Hepatocyte (in vitro differentiated cells): ENCODE measurements around the gene SIMC1. TPM values are rescaled to one million over a fixed set of nuclear protein-coding genes. Genes with fewer than 3 reads are reported as not detected.

Experiments used
- DNase-seq: peaks from one replicate; pipeline ENCODE4 v3.0.0-alpha.2; 2016; ENCODE audit warnings: low spot score
- H2AFZ ChIP-seq: fragments of 200-600 bp; sonication (generic); 2 replicates; pipeline ENCODE4 v1.6.0; 2016; ENCODE audit warnings: antibody characterized with exemption, mild to moderate bottlenecking
- H3K27ac ChIP-seq: fragments of 200-600 bp; sonication (generic); 2 replicates; pipeline ENCODE4 v1.5.1; 2016; ENCODE audit warnings: mild to moderate bottlenecking
- H3K27me3 ChIP-seq: fragments of 200-600 bp; sonication (generic); 2 replicates; pipeline ENCODE4 v1.6.1; 2016
- H3K36me3 ChIP-seq: fragments of 200-600 bp; sonication (generic); replicated peaks from 2 replicates; pipeline ENCODE4 v1.5.1; 2016; ENCODE audit warnings: low read depth; ENCODE audit not compliant: insufficient read depth
- H3K4me1 ChIP-seq: fragments of 200-600 bp; sonication (generic); 2 replicates; pipeline ENCODE4 v1.5.1; 2016; ENCODE audit warnings: mild to moderate bottlenecking, moderate library complexity; ENCODE audit not compliant: insufficient read depth
- H3K4me2 ChIP-seq: fragments of 200-600 bp; sonication (generic); 2 replicates; pipeline ENCODE4 v1.6.0; 2016
- H3K4me3 ChIP-seq: fragments of 200-600 bp; sonication (generic); 2 replicates; pipeline ENCODE4 v1.5.1; 2016; ENCODE audit warnings: mild to moderate bottlenecking
- H3K79me2 ChIP-seq: fragments of 200-600 bp; sonication (generic); 2 replicates; pipeline ENCODE4 v1.6.0; 2017; ENCODE audit warnings: mild to moderate bottlenecking
- H3K9me2 ChIP-seq: fragments of 200-600 bp; sonication (generic); replicated peaks from 2 replicates; pipeline ENCODE4 v1.6.0; 2017; ENCODE audit warnings: mild to moderate bottlenecking; ENCODE audit not compliant: insufficient read depth
- H3K9me3 ChIP-seq: fragments of 200-600 bp; sonication (generic); 2 replicates; pipeline ENCODE4 v1.5.1; 2016; ENCODE audit warnings: low read depth, mild to moderate bottlenecking
- H4K20me1 ChIP-seq: fragments of 200-600 bp; sonication (generic); 2 replicates; pipeline ENCODE4 v1.6.0; 2016; ENCODE audit warnings: mild to moderate bottlenecking; ENCODE audit not compliant: insufficient read depth, poor library complexity, severe bottlenecking
- CTCF ChIP-seq: fragments of 200-600 bp; sonication (generic); IDR thresholded peaks from 2 replicates; pipeline ENCODE4 v1.5.1; 2016; ENCODE audit warnings: antibody characterized with exemption, mild to moderate bottlenecking; ENCODE audit not compliant: poor library complexity
- EZH2 ChIP-seq: fragments of 200-600 bp; sonication (generic); IDR thresholded peaks from 2 replicates; pipeline ENCODE4 v1.6.1; 2016; ENCODE audit warnings: antibody characterized with exemption, mild to moderate bottlenecking, borderline replicate concordance
- EZH2phosphoT487 ChIP-seq: fragments of 200-600 bp; sonication (generic); IDR thresholded peaks from one replicate; pipeline ENCODE4 v1.6.1; 2018; ENCODE audit warnings: antibody characterized with exemption, mild to moderate bottlenecking, low read depth, moderate library complexity; ENCODE audit not compliant: unreplicated experiment, severe bottlenecking
- WGBS: methylation state at CpG from one replicate; pipeline ENCODE4 v1.1.6; 2016; ENCODE audit warnings: low lambda C conversion rate; ENCODE audit errors: missing lambda C conversion rate; 5-methylcytosine and 5-hydroxymethylcytosine counted together
- polyA plus RNA-seq: library from polyadenylated mRNA; unstranded; fragments of >200 nt; fragmentation: Nextera tagmentation; extraction: Ambion mirVana; gene quantifications from 2 replicates; pipeline ENCODE4 v1.2.1, GENCODE V29; 2016
- total RNA-seq: library from RNA; depleted of rRNA; stranded (reverse); fragments of >200 nt; gene quantifications from 2 replicates; pipeline ENCODE4 v1.2.3, GENCODE V29; 2014

SIMC1 gene
- total and polyA plus RNA-seq, 2 experiments from 2014 or later = 34.7 to 37.6 TPM

- no peak for TF ChIP-seq EZH2
- no peak for TF ChIP-seq EZH2phosphoT487
- TF ChIP-seq CTCF = no peak
- H3K27ac ChIP-seq = no peak overlapping the region
- no peaks in the 10 kb centered on the region for H3K27me3 ChIP-seq
- no peaks in the 10 kb centered on the region for H4K20me1 ChIP-seq
- no peak overlapping the region for H2AFZ ChIP-seq
- H3K9me3 ChIP-seq = no peaks in the 10 kb centered on the region
- DNase-seq = no peak
- H3K9me2 ChIP-seq = no peaks in the 10 kb centered on the region
- no peak overlapping the region for H3K4me2 ChIP-seq
- no peak overlapping the region for H3K4me3 ChIP-seq
- peaks cover 11% of the 10 kb centered on the region for H3K4me1 ChIP-seq
- H3K79me2 ChIP-seq = peaks cover 26% of the 10 kb centered on the region
- 98% methylated on average over 8 of the region's 8 CpGs for WGBS
- H3K36me3 ChIP-seq = no peaks in the 10 kb centered on the region
Measured at GRCh38 chr5:176384366-176384930, 146.2 kb downstream of the SIMC1 start.

- 94% methylated on average over 12 of the region's 12 CpGs for WGBS
- no peaks in the 10 kb centered on the region for H3K27me3 ChIP-seq
- H3K36me3 ChIP-seq = no peaks in the 10 kb centered on the region
- no peak for TF ChIP-seq EZH2
- TF ChIP-seq EZH2phosphoT487 = no peak
- no peak for TF ChIP-seq CTCF
- H3K9me2 ChIP-seq = no peaks in the 10 kb centered on the region
- H4K20me1 ChIP-seq = no peaks in the 10 kb centered on the region
- no peaks in the 10 kb centered on the region for H3K9me3 ChIP-seq
- no peak overlapping the region for H3K4me3 ChIP-seq
- H3K4me2 ChIP-seq = no peak overlapping the region
- peaks cover 26% of the 10 kb centered on the region for H3K79me2 ChIP-seq
- H3K27ac ChIP-seq = no peak overlapping the region
- no peak for DNase-seq
- peaks cover 14% of the 10 kb centered on the region for H3K4me1 ChIP-seq
- H2AFZ ChIP-seq = no peak overlapping the region
Measured at GRCh38 chr5:176384991-176385390, 146.8 kb downstream of the SIMC1 start.

DNA sequence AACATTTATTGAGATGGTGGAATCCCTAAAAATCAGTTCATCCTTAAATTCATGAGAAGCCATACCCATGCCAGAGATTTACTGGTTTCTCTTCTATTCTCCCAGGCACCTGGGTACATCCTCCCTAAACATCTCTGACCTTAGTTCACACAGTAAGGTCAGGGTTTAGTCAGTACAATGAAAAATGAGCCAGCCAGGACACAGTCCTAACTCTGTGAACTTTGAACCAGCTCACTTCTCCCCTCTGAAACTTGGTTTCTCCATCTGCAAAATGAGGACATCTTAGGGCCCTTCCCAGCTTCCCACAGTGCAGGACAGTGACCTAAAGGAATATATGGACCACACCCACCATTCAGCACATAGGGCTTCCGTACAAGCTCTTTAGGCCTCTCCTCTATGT is 148.3 kb downstream of the SIMC1 start:
- Histone ChIP-seq H2AFZ (no peak overlapping the region), H3K9me2 (no peaks in the 10 kb centered on the region), H3K27me3 (no peaks in the 10 kb centered on the region), H3K4me2 (peak overlapping the region; percentile 84), H4K20me1 (no peaks in the 10 kb centered on the region), H3K4me1 (peaks cover 14% of the 10 kb centered on the region), H3K27ac (no peak overlapping the region), H3K36me3 (no peaks in the 10 kb centered on the region), H3K9me3 (no peaks in the 10 kb centered on the region), H3K79me2 (peaks cover 38% of the 10 kb centered on the region), H3K4me3 (no peak overlapping the region)
- DNase-seq = no peak
- 78% methylated on average over 1 of the region's 1 CpG for WGBS
- TF ChIP-seq CTCF (no peak), EZH2 (no peak), EZH2phosphoT487 (no peak)
